Activated CD8-positive, alpha-beta memory T cell treated with anti-CD3 and anti-CD28 coated beads, Interleukin-2, amount 50 U/mL, for 48 hours (primary cell): ENCODE data around the gene PLXNA1.

Experiments
- DNase-seq: peaks from one replicate; pipeline ENCODE4 v3.0.0-alpha.2; 2020

Gene PLXNA1

GRCh38 chr3:127003601-127004280, 20.8 kb downstream of the PLXNA1 start:
- no peak for DNase-seq

DNA sequence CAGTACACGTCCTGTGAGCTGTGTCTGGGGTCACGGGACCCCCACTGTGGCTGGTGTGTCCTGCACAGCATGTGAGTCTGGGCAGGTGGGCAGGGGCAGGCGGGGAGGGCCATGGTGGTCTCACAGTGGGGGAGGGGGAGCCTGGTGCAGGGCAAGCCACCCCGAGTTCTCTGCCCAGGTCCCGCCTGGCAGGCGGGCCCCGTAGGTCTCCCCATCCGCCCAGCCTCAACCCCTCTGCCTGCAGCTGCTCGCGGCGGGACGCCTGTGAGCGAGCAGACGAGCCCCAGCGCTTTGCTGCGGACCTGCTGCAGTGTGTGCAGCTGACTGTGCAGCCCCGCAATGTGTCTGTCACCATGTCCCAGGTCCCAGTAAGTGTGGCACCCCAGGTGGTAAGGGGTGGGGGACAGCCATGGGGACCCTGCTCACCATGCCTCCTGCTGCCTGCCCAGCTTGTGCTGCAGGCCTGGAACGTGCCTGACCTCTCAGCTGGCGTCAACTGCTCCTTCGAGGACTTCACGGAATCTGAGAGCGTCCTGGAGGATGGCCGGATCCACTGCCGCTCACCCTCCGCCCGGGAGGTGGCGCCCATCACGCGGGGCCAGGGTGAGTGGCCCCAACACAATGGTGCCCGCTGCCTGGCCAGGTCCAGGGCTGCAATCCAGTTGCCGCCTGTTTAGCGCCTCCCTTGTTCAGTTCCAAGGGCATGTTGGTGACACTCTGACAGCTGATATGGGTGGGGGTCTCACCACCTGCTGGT, 21.9 kb downstream of the PLXNA1 start:
- no peak for DNase-seq

DNA sequence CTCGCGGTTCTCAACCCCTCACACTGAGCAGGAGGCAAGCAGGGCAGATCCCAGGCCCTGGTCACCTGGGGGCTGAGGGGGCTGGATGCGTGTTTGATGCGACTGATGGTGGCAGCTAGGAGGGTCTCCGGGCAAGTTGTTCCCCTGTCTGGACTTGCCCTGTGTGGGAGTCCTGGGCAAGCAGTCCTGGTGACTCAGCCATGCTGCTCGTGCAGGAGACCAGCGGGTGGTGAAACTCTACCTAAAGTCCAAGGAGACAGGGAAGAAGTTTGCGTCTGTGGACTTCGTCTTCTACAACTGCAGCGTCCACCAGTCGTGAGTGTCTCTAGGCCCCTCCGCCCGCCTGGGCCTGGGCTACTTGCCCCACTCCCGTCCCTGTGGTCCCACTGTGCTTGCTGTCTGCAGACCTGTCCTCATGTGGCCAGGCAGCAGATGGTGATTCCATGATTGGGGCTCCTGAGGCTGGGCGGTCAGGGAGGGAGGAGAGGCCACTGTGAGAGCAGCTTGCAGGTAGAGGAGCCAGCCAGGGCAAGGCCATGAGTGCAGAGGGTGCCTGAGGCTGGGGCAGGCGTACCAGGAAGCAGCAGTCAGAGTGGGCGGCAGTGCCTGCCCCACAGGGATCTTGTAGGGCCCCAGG, 23.1 kb downstream of the PLXNA1 start:
- no peak for DNase-seq

GRCh38 chr3:127006781-127007436, 24.0 kb downstream of the PLXNA1 start:
- no peak for DNase-seq

GRCh38 chr3:127008236-127008635, 25.3 kb downstream of the PLXNA1 start:
- no peak for DNase-seq

DNA sequence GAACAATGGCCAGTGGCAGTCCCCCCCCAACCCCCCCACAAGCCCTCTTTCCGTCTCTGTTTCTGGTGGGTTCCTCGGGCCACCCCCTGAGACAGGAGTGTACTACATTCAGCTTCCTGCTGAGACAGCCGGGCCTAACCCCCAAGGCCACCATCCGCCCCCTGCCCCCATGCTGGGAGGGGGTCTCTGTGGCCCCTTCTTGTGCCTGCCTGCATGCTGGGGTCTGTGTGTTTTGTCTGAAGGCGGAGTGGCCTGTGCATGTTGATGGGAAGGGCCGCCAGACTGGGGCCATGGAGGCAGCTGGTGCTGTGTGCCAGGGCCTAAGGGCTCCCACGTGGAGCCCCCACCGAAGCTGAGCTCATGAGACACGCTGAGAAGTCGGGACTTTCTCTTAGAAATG, 26.6 kb downstream of the PLXNA1 start:
- DNase-seq = no peak

DNA sequence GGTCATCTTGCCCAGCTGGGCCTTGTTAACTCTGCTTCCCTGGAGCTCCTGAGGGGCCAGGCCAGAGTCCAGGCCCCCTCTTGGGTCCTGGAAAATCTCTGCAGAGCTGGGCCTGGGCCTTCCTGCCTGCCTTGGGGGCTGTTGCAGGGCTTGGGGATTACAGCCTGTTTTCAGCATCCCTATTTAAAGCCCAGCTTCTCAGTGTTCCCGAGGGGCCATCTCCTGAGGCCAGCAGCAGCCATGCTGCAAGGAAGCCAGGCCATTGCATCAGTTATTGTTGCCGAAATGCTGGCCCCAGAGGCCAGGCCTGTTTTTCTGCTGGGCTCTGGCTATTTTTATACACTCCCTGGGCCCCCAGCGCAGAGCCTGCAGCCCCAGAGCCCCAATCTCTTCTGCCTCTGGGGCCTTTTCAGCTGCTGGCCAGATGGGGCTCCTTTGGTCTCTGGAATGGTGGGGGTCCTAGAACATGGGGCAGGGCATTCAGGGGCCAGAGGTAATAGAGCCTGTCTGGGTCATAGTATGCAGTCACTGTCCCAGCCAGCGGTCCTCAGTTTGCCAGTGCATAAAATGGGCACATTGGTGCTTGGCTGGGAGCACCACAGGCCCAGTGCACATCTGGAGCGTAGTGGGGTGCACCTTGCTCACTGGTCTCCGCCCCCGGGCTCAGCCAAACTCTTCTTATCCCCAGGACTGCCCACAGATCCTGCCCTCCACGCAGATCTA, 28.5 kb downstream of the PLXNA1 start:
- DNase-seq = no peak

DNA sequence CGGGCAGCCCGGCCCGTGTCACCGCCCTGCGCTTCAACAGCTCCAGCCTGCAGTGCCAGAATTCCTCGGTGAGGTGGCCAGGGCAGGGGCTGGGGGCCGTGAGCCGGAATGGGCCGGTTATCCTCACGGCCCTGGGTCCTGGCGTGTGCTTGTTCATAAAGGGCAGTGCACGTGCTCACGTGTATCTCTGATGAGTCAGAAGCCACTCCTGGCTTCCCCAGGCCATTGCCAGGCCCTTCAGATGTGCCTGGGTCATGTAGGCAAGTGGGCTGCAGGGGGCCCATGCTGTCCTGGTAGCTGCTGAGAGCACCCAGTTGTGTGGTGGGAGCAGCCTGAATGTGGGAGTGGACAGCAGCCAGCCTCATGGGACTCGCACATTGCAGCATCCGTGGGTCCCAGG, 29.2 kb downstream of the PLXNA1 start:
- DNase-seq = no peak

DNA sequence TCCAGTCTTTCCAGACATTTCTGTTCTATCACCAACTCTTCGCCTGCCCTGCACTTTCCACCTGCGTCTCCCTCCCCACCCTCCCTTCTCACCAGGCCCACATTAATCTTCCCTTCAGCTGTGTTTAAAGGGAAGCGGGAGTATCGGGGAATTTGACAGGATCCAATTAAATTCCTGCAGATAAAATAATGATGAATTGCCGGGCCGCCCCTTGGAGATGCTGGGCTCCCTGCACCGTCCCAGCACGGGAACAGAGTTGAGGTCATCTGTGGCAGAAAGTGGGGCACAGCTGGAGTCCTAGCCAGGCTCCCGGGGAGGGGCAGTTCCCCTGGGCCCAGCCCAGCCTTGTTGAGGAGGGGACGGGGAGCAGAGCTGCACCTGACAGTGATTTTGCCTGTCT, 30.3 kb downstream of the PLXNA1 start:
- DNase-seq = no peak

DNA sequence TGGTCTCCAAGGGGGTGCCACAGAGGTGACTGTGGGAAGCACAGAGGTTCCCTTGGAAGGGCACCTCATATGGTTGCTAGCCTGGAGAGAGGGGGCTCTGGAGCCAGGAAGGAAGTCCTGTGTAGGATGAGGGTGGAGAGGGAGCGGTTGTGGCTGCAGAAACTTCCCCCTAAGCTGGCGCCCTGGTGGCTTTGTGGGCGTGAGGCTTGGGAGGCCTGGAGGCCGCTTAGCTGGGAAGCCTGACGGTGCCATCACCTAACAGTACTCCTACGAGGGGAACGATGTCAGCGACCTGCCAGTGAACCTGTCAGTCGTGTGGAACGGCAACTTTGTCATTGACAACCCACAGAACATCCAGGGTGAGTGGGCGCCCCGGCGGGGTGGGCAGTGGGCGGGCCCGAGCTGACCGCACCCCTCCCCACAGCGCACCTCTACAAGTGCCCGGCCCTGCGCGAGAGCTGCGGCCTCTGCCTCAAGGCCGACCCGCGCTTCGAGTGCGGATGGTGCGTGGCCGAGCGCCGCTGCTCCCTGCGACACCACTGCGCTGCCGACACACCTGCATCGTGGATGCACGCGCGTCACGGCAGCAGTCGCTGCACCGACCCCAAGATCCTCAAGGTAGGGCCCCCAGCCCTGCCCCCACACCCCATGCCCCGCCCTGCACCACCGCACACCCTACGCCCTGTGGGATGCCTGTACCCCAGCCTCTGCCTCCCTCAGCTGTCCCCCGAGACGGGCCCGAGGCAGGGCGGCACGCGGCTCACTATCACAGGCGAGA, 31.0 kb downstream of the PLXNA1 start:
- no peak for DNase-seq

DNA sequence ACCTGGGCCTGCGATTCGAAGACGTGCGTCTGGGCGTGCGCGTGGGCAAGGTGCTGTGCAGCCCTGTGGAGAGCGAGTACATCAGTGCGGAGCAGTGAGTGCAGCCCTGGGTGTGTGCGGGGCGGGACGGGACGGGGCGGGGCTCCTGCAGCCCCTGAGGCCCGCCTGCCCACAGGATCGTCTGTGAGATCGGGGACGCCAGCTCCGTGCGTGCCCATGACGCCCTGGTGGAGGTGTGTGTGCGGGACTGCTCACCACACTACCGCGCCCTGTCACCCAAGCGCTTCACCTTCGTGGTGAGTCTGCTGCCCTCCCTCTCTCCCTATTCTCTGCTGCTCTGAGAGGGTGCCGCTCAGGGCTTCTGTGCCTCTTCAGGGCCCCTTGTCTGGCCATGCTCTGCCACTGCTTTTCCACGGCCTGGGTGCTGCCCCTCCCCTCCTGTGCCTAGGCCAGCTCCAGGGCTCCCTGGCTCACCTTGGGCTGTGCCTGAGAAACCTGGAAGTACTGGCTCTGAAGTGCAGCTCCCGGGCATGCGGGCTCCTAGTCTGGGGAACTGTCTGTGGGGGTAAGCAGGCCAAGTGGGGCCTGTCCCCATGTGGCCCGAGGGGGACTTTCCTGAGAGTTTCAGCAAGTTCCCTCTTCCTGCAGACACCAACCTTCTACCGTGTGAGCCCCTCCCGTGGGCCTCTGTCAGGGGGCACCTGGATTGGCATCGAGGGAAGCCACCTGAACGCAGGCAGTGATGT, 31.8 kb downstream of the PLXNA1 start:
- DNase-seq = no peak

GRCh38 chr3:127015282-127016042, 32.5 kb downstream of the PLXNA1 start:
- no peak for DNase-seq

- no peak for DNase-seq
Measured at GRCh38 chr3:127016043-127016343, 33.1 kb downstream of the PLXNA1 start.

DNA sequence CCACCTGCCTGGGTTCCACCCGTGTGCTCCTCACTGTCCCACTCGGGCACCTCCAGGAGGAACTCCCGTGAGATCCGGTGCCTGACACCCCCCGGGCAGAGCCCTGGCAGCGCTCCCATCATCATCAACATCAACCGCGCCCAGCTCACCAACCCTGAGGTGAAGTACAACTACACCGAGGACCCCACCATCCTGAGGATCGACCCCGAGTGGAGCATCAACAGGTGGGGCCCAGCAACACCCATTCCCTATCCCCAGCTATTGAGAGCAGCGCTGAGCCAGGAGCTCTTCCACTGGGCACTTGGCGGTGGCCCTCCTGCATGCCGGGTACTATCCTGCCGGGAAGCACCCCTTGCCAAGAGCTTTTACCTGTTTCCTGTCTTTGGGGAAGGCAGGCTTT, 33.5 kb downstream of the PLXNA1 start:
- no peak for DNase-seq

DNA sequence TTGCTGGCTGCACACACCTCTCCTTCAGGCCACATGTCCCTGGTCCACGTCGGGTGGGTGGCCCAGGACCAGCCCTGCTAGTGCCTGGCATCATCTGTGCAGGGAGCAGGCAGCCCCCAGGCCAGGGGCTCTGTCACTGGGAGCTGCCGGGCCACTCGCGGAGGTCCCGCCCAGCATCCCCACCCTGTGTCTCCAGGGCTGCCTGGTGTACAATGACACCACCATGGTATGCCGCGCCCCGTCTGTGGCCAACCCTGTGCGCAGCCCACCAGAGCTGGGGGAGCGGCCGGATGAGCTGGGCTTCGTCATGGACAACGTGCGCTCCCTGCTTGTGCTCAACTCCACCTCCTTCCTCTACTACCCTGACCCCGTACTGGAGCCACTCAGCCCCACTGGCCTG, 34.3 kb downstream of the PLXNA1 start:
- no peak for DNase-seq

DNA sequence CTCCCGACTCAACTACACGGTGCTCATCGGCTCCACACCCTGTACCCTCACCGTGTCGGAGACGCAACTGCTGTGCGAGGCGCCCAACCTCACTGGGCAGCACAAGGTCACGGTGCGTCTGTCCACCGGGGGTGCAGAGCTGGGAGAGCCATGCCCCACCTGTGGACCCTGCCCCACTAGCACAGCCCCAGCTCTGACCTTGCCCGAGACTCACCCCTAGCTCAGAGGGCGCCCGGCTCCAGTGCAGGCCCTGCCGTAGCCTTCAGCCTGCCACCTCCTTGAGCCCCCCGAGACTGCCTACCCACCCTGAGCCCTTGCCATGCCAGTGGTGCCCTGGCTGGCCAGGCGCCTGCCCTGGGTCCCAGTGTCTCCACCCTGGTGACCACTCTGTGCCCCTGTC, 34.9 kb downstream of the PLXNA1 start:
- DNase-seq = no peak

DNA sequence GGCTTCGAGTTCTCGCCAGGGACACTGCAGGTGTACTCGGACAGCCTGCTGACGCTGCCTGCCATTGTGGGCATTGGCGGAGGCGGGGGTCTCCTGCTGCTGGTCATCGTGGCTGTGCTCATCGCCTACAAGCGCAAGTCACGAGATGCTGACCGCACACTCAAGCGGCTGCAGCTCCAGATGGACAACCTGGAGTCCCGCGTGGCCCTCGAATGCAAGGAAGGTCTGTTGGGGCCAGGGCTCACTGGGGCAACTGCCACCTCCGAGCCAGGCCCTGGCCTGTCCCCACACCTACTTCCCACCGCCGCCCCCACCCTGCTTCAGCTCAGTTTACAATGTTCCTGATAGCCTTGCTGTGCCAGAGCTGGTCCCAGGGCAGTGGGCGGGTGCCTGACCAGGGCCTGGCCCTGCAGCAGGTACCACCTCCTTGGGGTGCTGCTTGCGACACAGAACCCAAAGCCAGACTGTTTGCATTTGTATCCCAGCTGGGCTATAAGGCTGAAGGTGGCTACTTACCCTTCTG, 35.5 kb downstream of the PLXNA1 start:
- DNase-seq = no peak

DNA sequence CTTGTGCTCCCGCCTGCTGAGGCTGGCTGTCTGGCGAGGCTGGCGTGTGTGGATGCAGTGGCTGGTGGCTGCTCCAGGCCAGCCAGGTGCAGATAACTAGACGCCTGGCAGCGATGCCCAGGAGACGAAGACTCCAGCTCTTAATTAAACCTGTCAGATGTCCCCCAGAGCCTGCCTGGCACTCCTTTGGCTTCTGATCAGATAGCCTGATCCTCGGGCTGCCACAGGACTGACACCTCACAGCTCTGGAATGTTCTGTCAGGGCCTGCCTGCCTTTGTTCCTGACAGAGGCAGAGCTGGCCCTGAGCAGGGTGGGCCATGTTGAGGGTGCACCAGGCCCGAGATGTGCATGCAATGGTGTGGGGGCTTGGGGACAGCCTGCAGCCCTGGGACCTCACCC, 36.5 kb downstream of the PLXNA1 start:
- no peak for DNase-seq

DNA sequence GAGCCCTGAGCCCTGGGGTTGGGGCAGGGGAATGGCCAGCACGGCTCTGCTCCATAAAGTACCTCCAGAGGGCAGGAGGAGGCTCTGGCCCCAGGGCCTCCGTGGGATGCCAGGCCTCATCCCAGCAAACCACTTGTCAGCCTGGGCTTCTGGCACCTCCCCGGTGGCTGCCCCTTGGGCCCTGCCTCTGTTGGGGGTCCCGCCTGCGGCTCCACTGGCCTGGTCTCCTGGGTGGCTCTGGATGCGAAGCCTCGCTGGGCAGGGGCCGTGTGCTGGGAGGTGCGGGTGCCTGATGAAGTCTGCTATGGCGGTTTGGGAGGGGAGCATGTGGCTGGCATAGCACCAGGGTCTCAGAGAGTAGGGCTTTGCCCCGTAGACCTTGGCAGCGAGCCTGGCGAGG, 37.6 kb downstream of the PLXNA1 start:
- DNase-seq = no peak

- DNase-seq = no peak
Measured at GRCh38 chr3:127022849-127023248, 39.9 kb downstream of the PLXNA1 start.

DNA sequence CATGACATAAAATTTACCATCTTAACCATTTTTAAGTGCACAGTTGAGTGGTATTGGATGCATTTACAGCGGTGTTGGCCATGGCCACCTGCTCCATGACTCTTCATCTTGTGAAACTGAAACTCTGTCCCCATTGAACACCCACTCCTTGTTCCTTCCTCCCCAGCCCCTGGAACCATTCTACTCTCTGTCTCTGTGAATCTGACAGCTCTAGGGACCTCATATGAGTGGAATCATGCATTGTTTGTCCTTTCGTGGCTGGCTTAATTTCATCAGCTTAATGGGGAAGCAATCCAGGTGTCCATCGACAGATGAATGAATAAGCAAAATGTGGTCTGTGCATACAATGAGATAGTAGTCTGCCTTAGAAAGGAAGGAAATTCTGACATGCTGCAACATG, 42.5 kb downstream of the PLXNA1 start:
- DNase-seq = no peak
